ENCODE results near the gene RPP40.
"Not testable (repeated sequence)": the region's sequence is repeated elsewhere in the genome, so short reads cannot be mapped to it uniquely, and the experiment has no call there.

RPP40 gene

GRCh38 chr6:5003604-5004372, at the start of gene RPP40:
Gene RPP40 (minus strand): TSS chr6:5004037. CDS start chr6:5004002, 35 bp downstream.
- FAIRE-seq (peak; percentile 90), DNase-seq (ENCODE audit: extremely low spot score, insufficient read length, low read depth) (peak; percentile 94)

- no peak for DNase-seq (ENCODE audit: extremely low spot score, insufficient read length, low read depth)
- FAIRE-seq, result no peak
Measured at GRCh38 chr6:5053038-5053437, 49.2 kb upstream of the RPP40 start.

GRCh38 chr6:5051394-5051793, 47.6 kb upstream of the RPP40 start:
- FAIRE-seq, result no peak
- no peak for DNase-seq (ENCODE audit: extremely low spot score, insufficient read length, low read depth)

GRCh38 chr6:5050009-5050408, 46.2 kb upstream of the RPP40 start:
- no peak for DNase-seq (ENCODE audit: extremely low spot score, insufficient read length, low read depth)
- FAIRE-seq, result no peak

GRCh38 chr6:5046430-5046829, 42.6 kb upstream of the RPP40 start:
- FAIRE-seq, result no peak
- no peak for DNase-seq (ENCODE audit: extremely low spot score, insufficient read length, low read depth)

GRCh38 chr6:5045416-5045815, 41.6 kb upstream of the RPP40 start:
- FAIRE-seq (no peak), DNase-seq (ENCODE audit: extremely low spot score, insufficient read length, low read depth) (no peak)

GRCh38 chr6:5044866-5045265, 41.0 kb upstream of the RPP40 start:
- FAIRE-seq, result no peak
- no peak for DNase-seq (ENCODE audit: extremely low spot score, insufficient read length, low read depth)

GRCh38 chr6:5042436-5042835, 38.6 kb upstream of the RPP40 start:
- FAIRE-seq (no peak), DNase-seq (ENCODE audit: extremely low spot score, insufficient read length, low read depth) (no peak)

GRCh38 chr6:5041955-5042354, 38.1 kb upstream of the RPP40 start:
- no peak for FAIRE-seq
- no peak for DNase-seq (ENCODE audit: extremely low spot score, insufficient read length, low read depth)

GRCh38 chr6:5036269-5036668, 32.4 kb upstream of the RPP40 start:
- DNase-seq (ENCODE audit: extremely low spot score, insufficient read length, low read depth), result no peak
- FAIRE-seq, result no peak

- no peak for FAIRE-seq
- DNase-seq (ENCODE audit: extremely low spot score, insufficient read length, low read depth), result no peak
Measured at GRCh38 chr6:5034736-5035135, 30.9 kb upstream of the RPP40 start.

- FAIRE-seq (no peak), DNase-seq (ENCODE audit: extremely low spot score, insufficient read length, low read depth) (no peak)
Measured at GRCh38 chr6:5034328-5034727, 30.5 kb upstream of the RPP40 start.

GRCh38 chr6:5033214-5033904, 29.5 kb upstream of the RPP40 start:
- DNase-seq (ENCODE audit: extremely low spot score, insufficient read length, low read depth); FAIRE-seq: not testable (repeated sequence)

- DNase-seq (ENCODE audit: extremely low spot score, insufficient read length, low read depth); FAIRE-seq: not testable (repeated sequence)
Measured at GRCh38 chr6:5032706-5033105, 28.9 kb upstream of the RPP40 start.

- FAIRE-seq, result no peak
- DNase-seq (ENCODE audit: extremely low spot score, insufficient read length, low read depth), result no peak
Measured at GRCh38 chr6:5031150-5031549, 27.3 kb upstream of the RPP40 start.

- FAIRE-seq (peak; percentile 89), DNase-seq (ENCODE audit: extremely low spot score, insufficient read length, low read depth) (peak; percentile 49)
Measured at GRCh38 chr6:5030596-5031136, 26.8 kb upstream of the RPP40 start.

- DNase-seq (ENCODE audit: extremely low spot score, insufficient read length, low read depth), result no peak
Measured at GRCh38 chr6:5029609-5030008, 25.8 kb upstream of the RPP40 start.

GRCh38 chr6:5028921-5029320, 25.1 kb upstream of the RPP40 start:
- FAIRE-seq (no peak), DNase-seq (ENCODE audit: extremely low spot score, insufficient read length, low read depth) (no peak)

More at GRCh38 chr6:5029609-5030008, 25.8 kb upstream of the RPP40 start:
- no peak for FAIRE-seq

GRCh38 chr6:5028301-5028700, 24.5 kb upstream of the RPP40 start:
- DNase-seq (ENCODE audit: extremely low spot score, insufficient read length, low read depth) (no peak), FAIRE-seq (no peak)

- no peak for FAIRE-seq
- DNase-seq (ENCODE audit: extremely low spot score, insufficient read length, low read depth), result no peak
Measured at GRCh38 chr6:5025911-5026819, 22.3 kb upstream of the RPP40 start.

Measured in GM18507 (cell line).